ENCODE data around the gene NR4A3.

Gene NR4A3

GRCh38 chr9:99885747-99886146 is 64.1 kb downstream of the NR4A3 start:
- no peak for DNase-seq

- DNase-seq: no peak
Measured at GRCh38 chr9:99889120-99889519, 67.4 kb downstream of the NR4A3 start.

GRCh38 chr9:99894826-99895225 is 73.1 kb downstream of the NR4A3 start:
- no peak for DNase-seq

GRCh38 chr9:99895510-99895909 is 73.8 kb downstream of the NR4A3 start:
- DNase-seq: no peak

GRCh38 chr9:99896119-99896518 is 74.4 kb downstream of the NR4A3 start:
- no peak for DNase-seq

GRCh38 chr9:99903393-99903792 is 81.7 kb downstream of the NR4A3 start:
- DNase-seq: no peak

- DNase-seq: no peak
Measured at GRCh38 chr9:99905833-99906402, 84.2 kb downstream of the NR4A3 start.

- DNase-seq: peak; percentile 49 to 74
Measured at GRCh38 chr9:99906403-99907207, 84.9 kb downstream of the NR4A3 start, which contains the start of gene STX17. Gene STX17 (plus strand): TSS chr9:99906654. CDS start chr9:99915240, 8,586 bp downstream.

GRCh38 chr9:99907208-99907532 is 85.5 kb downstream of the NR4A3 start:
- no peak for DNase-seq

- no peak for DNase-seq
Measured at GRCh38 chr9:99911600-99911999, 89.9 kb downstream of the NR4A3 start.
